ENCODE results near the gene MMP25. TPM values are rescaled to one million over a fixed set of nuclear protein-coding genes. Genes with fewer than 3 reads are reported as not detected.

The MMP25 gene
- total RNA-seq, 1 experiment from 2014 or later, result 0.51 TPM

DNA sequence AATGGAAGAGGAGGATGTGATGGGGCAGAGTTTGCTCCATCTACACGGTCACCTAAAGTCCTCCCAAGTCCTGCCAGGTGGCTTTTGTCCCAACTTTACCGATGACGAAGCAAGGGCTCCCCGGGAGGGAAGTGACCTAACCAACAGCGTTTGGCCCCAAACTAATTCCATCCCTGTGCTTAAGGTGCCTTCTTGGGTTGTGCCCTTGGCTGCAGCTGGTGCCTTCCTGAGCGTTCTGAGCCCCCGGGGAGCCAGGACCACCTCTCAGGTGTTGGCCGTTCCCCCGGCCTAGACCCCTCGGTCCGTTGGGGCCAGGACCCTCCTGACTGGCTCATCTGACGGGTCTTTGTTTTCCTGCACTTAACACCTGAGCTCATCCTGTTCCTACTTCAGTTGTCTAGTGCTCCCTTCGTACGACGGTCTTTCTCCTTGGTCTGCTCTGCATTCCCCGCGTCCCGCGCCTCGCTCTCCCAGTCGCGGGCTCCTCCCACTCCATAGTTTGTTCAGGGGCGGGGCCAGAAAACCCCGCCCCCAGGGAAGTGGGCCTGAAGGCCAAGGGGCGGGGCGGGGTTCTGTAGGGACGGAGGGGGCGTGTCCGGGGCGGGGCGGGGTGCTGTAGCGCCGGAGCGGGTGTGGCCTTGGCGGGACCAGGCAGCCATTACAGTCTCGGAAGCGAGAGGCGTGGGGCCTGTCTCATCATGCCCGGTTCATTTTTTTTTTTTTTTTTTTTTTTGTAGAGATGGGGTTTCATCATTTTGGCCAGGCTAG, 53.6 kb downstream of the MMP25 start:
- TF ChIP-seq EZH2phosphoT487 (IDR thresholded peaks at IDR 0.05; ENCODE audit: borderline replicate concordance, low read length) (no peak), EZH2 (IDR thresholded peaks at IDR 0.05; ENCODE audit: low read length, unreplicated experiment) (no peak), CTCF (conservative IDR thresholded peaks at IDR 0.05; ENCODE audit: low read depth, low read length) (no peak)
- peak; percentile 82 for DNase-seq
- no peaks in the 10 kb centered on the region for H3K9me3 ChIP-seq (ENCODE audit: low read length)
- H3K27ac ChIP-seq (ENCODE audit: low read length), result no peak overlapping the region
- intact Hi-C loops (cut with micrococcal nuclease), result no loop called here
- ATAC-seq, result peak; percentile 83
- H3K36me3 ChIP-seq (ENCODE audit: low read depth, low read length), result no peaks in the 10 kb centered on the region
- H4K20me1 ChIP-seq (ENCODE audit: low read length), result no peaks in the 10 kb centered on the region
- H3K9ac ChIP-seq (ENCODE audit: low read length), result no peak overlapping the region
- ChIA-PET CTCF (no interaction called here), POLR2A (ENCODE audit: unreplicated experiment) (no interaction called here)
- 0 out of 2 replicates have a peak, but pooled peaks cover 4% of the 10 kb centered on the region for H3K4me1 ChIP-seq (ENCODE audit: insufficient read depth, low read length)
- BruUV-seq (replicated peaks), result no TSS peak
- H3K4me2 ChIP-seq (ENCODE audit: low read length), result peak overlapping the region; percentile 46; the same call in 1 of the 2 replicates
- H3K9me2 ChIP-seq (replicated peaks; ENCODE audit: low read length), result no peaks in the 10 kb centered on the region
- H3K79me2 ChIP-seq (ENCODE audit: low read length), result no peaks in the 10 kb centered on the region
- H3F3A ChIP-seq (ENCODE audit: low read length, unreplicated experiment), result no peaks in the 10 kb centered on the region
- H2AFZ ChIP-seq (ENCODE audit: low read length), result peak overlapping the region; percentile 69; the same call in 1 of the 2 replicates
- H3K4me3 ChIP-seq (ENCODE audit: low read length), result no peak overlapping the region; the same call in 1 of the 2 replicates
- no peaks in the 10 kb centered on the region for H3K27me3 ChIP-seq (ENCODE audit: low read length)

DNA sequence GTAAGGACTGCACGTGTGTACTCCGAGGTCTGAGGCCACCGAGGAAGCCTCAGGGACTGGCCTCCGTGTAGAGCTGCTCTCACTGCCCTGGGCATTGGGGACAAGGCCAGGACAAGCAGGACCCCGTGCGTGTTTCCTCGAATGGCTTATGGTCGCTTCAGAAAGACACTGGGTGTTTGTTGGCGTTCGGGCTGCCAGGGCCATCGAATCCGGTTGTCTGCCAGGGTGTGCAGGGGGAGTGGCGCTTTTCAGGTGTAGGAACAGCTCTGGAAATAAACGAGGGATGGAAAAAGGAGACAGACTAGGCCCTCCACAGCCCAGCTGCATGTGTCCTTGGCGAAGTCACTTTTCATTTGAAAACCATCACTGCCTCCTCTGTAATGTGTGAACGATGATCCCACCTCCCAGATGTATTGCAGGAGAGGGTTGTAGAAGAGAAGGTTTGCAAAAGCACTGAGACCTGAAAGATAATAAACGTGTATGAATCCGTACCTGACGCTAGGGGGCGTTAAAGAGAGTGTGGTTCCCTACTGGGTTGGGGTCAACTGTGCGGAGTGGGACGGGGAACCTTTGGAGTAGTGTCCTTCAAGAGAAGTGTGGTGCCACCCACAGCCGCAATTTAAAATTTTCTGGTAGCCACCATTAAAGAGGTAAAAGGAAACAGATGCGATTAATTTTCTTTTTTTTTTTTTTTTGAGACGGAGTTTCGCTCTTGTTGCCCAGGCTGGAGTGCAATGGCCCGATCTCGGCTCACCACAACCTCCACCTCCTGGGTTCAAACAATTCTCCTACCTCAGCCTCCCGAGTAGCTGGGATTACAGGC, 54.9 kb downstream of the MMP25 start:
- H3K27me3 ChIP-seq (ENCODE audit: low read length), result no peaks in the 10 kb centered on the region
- H3K9ac ChIP-seq (ENCODE audit: low read length), result no peak overlapping the region
- ATAC-seq (no peak), DNase-seq (peak; percentile 13)
- no peaks in the 10 kb centered on the region for H3K79me2 ChIP-seq (ENCODE audit: low read length)
- no peaks in the 10 kb centered on the region for H3K9me3 ChIP-seq (ENCODE audit: low read length)
- ChIA-PET POLR2A (ENCODE audit: unreplicated experiment) (no interaction called here), CTCF (interaction anchor here (0.6 kb wide), 1 partner anchor 9 kb away, joined by 3 read pairs; no protein-coding TSS in a partner anchor)
- intact Hi-C loops (cut with micrococcal nuclease), result no loop called here
- no peak overlapping the region for H3K4me2 ChIP-seq (ENCODE audit: low read length)
- H3K9me2 ChIP-seq (replicated peaks; ENCODE audit: low read length), result no peaks in the 10 kb centered on the region
- no peak overlapping the region for H3K27ac ChIP-seq (ENCODE audit: low read length)
- H3K36me3 ChIP-seq (ENCODE audit: low read depth, low read length), result no peaks in the 10 kb centered on the region
- H3K4me3 ChIP-seq (ENCODE audit: low read length), result no peak overlapping the region
- no peaks in the 10 kb centered on the region for H3F3A ChIP-seq (ENCODE audit: low read length, unreplicated experiment)
- TF ChIP-seq EZH2phosphoT487 (IDR thresholded peaks at IDR 0.05; ENCODE audit: borderline replicate concordance, low read length), result no peak
- peak; percentile 63 for TF ChIP-seq CTCF (conservative IDR thresholded peaks at IDR 0.05; ENCODE audit: low read depth, low read length)
- no peak for TF ChIP-seq EZH2 (IDR thresholded peaks at IDR 0.05; ENCODE audit: low read length, unreplicated experiment)
- BruUV-seq (replicated peaks), result no TSS peak
- no peak overlapping the region for H2AFZ ChIP-seq (ENCODE audit: low read length)
- no peaks in the 10 kb centered on the region for H4K20me1 ChIP-seq (ENCODE audit: low read length)
- H3K4me1 ChIP-seq (ENCODE audit: insufficient read depth, low read length), result 0 out of 2 replicates have a peak, but pooled peaks cover 4% of the 10 kb centered on the region

Data from PC-3 (cell line).